Right lobe of liver (tissue), 6 donors: ENCODE results near the gene CPT2. TPM values are rescaled to one million over a fixed set of nuclear protein-coding genes. Genes with fewer than 3 reads are reported as not detected.

ENCODE experiments used
- ATAC-seq, 4 donors: fragments of 200-7000 bp; cut with Tn5 transposase; one replicate each; pipeline ENCODE4 v1.9.1; 2020; ENCODE audit warnings: mild to moderate bottlenecking in 4 of 4, moderate library complexity in 4 of 4
- DNase-seq, 3 donors: peaks; one replicate each; pipeline ENCODE4 v3.0.0-alpha.2; 2020
- H3K27ac ChIP-seq, 3 donors: fragments of 200-600 bp; one replicate each; pipeline ENCODE4 v1.8.0; 2022
- H3K27me3 ChIP-seq, 2 donors: fragments of 200-600 bp; one replicate each; pipeline ENCODE4 v1.8.0; 2022
- H3K36me3 ChIP-seq, 4 donors: fragments of 200-600 bp; sonication (generic) in 1 of 4; one replicate each; pipeline versions ENCODE4 v1.5.1 to v1.8.0; 2017 to 2022; ENCODE audit warnings: control low read depth in 1 of 4
- H3K4me1 ChIP-seq, 4 donors: fragments of 200-600 bp; sonication (generic) in 1 of 4; one replicate each; pipeline versions ENCODE4 v1.5.1 to v1.8.0; 2017 to 2022; ENCODE audit warnings: control low read depth in 1 of 4
- H3K4me3 ChIP-seq, 3 donors: fragments of 200-600 bp; one replicate each; pipeline ENCODE4 v1.8.0; 2022
- H3K9me3 ChIP-seq, 4 donors: fragments of 200-600 bp; sonication (generic) in 1 of 4; one replicate each; pipeline versions ENCODE4 v1.5.1 to v1.8.0; 2017 to 2022; ENCODE audit warnings: control low read depth in 1 of 4
- CTCF ChIP-seq, 4 donors: fragments of 200-600 bp in 3 of 4; fragments of 450-650 bp in 1 of 4; IDR thresholded peaks; one replicate each; pipeline versions ENCODE4 v1.5.1 to v1.8.0; 2016 to 2022; ENCODE audit warnings: antibody characterized with exemption in 4 of 4, mild to moderate bottlenecking in 2 of 4
- POLR2A ChIP-seq: fragments of 450-650 bp; IDR thresholded peaks from one replicate; pipeline ENCODE4 v1.6.1; 2017; ENCODE audit warnings: antibody characterized with exemption, mild to moderate bottlenecking
- WGBS: methylation state at CpG from one replicate; pipeline ENCODE4 v1.1.6; 2018; ENCODE audit warnings: low coverage, low lambda C conversion rate; ENCODE audit not compliant: insufficient coverage; ENCODE audit errors: missing lambda C conversion rate; 5-methylcytosine and 5-hydroxymethylcytosine counted together
- intact Hi-C, 2 donors: fragments of 100-400 bp; cut with DNase I; formaldehyde crosslinking; loops; one replicate each; pipeline versions ENCODE4 v1.11.2 to v1.14.1; 2022
- long read RNA-seq: library from polyadenylated mRNA; unstranded; transcript quantifications from one replicate; pipeline ENCODE4 v2.0.0, GENCODE V29; 2019
- total RNA-seq, 6 experiments: library from RNA; depleted of rRNA in 2 of 6; stranded (reverse); fragments of >200 nt in 2 of 6; fragmentation: NEBNext Ultra II Directional in 3 of 6; extraction: Animal tissue kit (Norgen Biotek cat#: 25700) in 3 of 6; gene quantifications; one replicate each; pipeline versions ENCODE4 v1.1.0 to v1.2.4, GENCODE V29; 2016 to 2023
- donor health status: DM: no; HTN: yes; CAD: no.
- donor health status: DM: no; HTN: no; CAD: no.
- donor health status: DM: no; HTN: no; CAD: no.
- donor health status: DM: no; HTN: yes; CAD: no.
- donor health status: DM: no; HTN: yes; CAD: no.

Gene CPT2
- total RNA-seq, result 100 to 1,000 TPM in 2 of 6 experiments, 10 to 100 TPM in 4; 37.6 to 108 (median 81.6) TPM
- long read RNA-seq, transcript CPT2-201 (5 exons, 3,094 nt), result major isoform, 5 of 7 reads
- long read RNA-seq, partial matches to known transcripts, result 2 of 7 reads
- long read RNA-seq, other reads (novel, unspliced or antisense), result 0 of 7 reads

DNA sequence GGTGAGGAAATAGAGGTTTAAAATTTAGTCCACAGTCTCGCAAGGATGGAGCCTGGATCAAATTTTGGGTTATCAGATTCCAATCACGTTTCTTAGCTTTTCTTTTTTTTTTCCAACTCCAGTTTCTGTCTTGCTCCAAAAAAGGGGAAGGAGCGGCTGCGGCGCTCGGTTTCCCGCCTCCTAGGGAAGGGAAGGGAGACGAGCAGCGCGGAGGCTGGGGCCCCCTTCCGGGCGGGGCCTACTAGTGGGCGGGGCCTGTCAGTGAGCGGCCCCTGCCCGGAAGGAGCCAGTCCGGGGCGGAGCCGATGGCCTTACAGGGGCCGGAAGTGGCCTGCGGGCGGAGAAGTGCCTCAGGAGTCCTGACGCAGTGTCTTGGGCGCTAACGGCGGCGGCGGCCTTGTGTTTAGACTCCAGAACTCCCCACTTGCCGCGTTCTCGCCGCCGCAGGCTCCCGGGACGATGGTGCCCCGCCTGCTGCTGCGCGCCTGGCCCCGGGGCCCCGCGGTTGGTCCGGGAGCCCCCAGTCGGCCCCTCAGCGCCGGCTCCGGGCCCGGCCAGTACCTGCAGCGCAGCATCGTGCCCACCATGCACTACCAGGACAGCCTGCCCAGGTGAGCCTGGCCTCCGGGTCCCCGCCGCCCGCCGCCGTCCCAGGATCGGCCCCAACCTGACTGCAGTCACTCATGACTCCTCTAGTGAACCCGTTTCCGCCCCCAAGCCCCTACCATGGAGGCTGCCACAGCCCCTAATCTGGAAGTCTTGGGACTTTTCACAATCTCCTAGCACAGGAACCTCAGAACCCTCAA is at the start of gene CPT2:
CPT2 (plus strand) TSS at position 340 of the 806 bp plus-strand sequence; CDS start at position 460, 120 bp downstream.
- peak; percentile 96 to 97 (median 96) for DNase-seq
- Histone ChIP-seq H3K4me1 (peaks cover 0 to 48% (median 17%) of the 10 kb centered on the region in 4 donors), H3K4me3 (peak within 1 kb of the TSS; percentile 96 to 98 (median 97)), H3K9me3 (no peaks in the 10 kb centered on the region), H3K27me3 (no peaks in the 10 kb centered on the region), H3K27ac (peak within 1 kb of the TSS; percentile 97 to 99 (median 99)), H3K36me3 (peaks cover 0 to 10% (median 0%) of the 10 kb centered on the region in 4 donors)
- ATAC-seq, result peak; percentile 86 to 95 (median 92)
- peak in 1 of 4 donors; percentile 6 for TF ChIP-seq CTCF (IDR thresholded peaks at IDR 0.05)
- TF ChIP-seq POLR2A, result peak; percentile 98
- under 1% methylated on average over 28 of the region's 57 CpGs for WGBS
- intact Hi-C loops, result no loop called here

GRCh38 chr1:53147174-53147573 is 49.5 kb upstream of the CPT2 start:
- no peak for TF ChIP-seq POLR2A
- no peak for TF ChIP-seq CTCF (IDR thresholded peaks at IDR 0.05)
- ATAC-seq (peak; percentile 3 to 65 (median 44)), DNase-seq (no peak)
- WGBS, result 48% methylated on average over 3 of the region's 4 CpGs
- Histone ChIP-seq H3K36me3 (no peaks in the 10 kb centered on the region), H3K27ac (peak overlapping the region in 2 of 3 donors; percentile 74 to 75), H3K4me3 (no peak overlapping the region), H3K27me3 (no peaks in the 10 kb centered on the region), H3K9me3 (no peaks in the 10 kb centered on the region), H3K4me1 (peaks cover 0 to 23% (median 8%) of the 10 kb centered on the region in 4 donors)
- intact Hi-C loops, result no loop called here

DNA sequence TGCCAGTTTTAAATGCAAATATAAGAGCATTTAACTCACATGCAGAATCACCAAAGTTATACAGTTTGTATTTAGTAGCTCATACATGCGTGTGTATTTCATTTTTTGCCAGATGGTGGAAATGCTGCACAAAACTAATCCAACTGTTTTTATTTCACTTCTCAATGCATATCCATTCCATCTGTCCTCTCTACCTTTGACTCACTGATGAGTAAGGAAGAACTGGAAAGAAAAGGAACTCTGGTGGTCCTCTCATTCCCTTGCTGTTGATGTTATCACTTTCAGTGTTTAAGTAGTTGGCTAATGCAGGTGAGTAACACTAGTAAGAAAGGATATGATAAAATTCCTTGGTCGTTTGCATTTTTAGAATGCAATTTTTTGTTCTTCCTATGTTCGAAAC is 48.5 kb upstream of the CPT2 start:
- WGBS, result 83% methylated on average over 3 of the region's 3 CpGs
- Histone ChIP-seq H3K27me3 (no peaks in the 10 kb centered on the region), H3K36me3 (no peaks in the 10 kb centered on the region), H3K4me3 (no peak overlapping the region), H3K9me3 (no peaks in the 10 kb centered on the region), H3K4me1 (peaks cover 0 to 23% (median 8%) of the 10 kb centered on the region in 4 donors), H3K27ac (peak overlapping the region in 1 of 3 donors; percentile 31)
- no peak for ATAC-seq
- intact Hi-C loops, result no loop called here
- no peak for DNase-seq
- TF ChIP-seq CTCF (IDR thresholded peaks at IDR 0.05) (no peak), POLR2A (no peak)

GRCh38 chr1:53153752-53154151 is 42.9 kb upstream of the CPT2 start:
- no peak overlapping the region for H3K4me3 ChIP-seq
- DNase-seq (no peak), ATAC-seq (peak; percentile 67 to 75 (median 70))
- no peak overlapping the region for H3K27ac ChIP-seq
- no peaks in the 10 kb centered on the region for H3K9me3 ChIP-seq
- H3K27me3 ChIP-seq, result no peaks in the 10 kb centered on the region
- 30% methylated on average over 3 of the region's 3 CpGs for WGBS
- H3K36me3 ChIP-seq, result no peaks in the 10 kb centered on the region
- TF ChIP-seq CTCF (IDR thresholded peaks at IDR 0.05) (no peak), POLR2A (no peak)
- no peaks in the 10 kb centered on the region for H3K4me1 ChIP-seq
- intact Hi-C loops, result no loop called here
